22Rv1 (cell line): Measurements from ENCODE around the gene NPPC.

Experiments
- H3K27ac ChIP-seq: fragments of 450-650 bp; 2 replicates; pipeline ENCODE4 v1.5.1; 2017
- CTCF ChIP-seq: fragments of 450-650 bp; IDR thresholded peaks from 2 replicates; pipeline ENCODE4 v1.5.1; 2017; ENCODE audit warnings: mild to moderate bottlenecking
- ZFX ChIP-seq: fragments of 450-650 bp; IDR thresholded peaks from 2 replicates; pipeline ENCODE4 v1.6.1; 2017; ENCODE audit warnings: antibody characterized with exemption, borderline replicate concordance

Gene NPPC

GRCh38 chr2:231924889-231925275 is 1.3 kb downstream of the NPPC start:
- no peak overlapping the region for H3K27ac ChIP-seq
- TF ChIP-seq CTCF (no peak), ZFX (no peak)

GRCh38 chr2:231923951-231924888 is 2.0 kb downstream of the NPPC start:
- H3K27ac ChIP-seq: no peak overlapping the region
- TF ChIP-seq ZFX: no peak
- no peak for TF ChIP-seq CTCF

DNA sequence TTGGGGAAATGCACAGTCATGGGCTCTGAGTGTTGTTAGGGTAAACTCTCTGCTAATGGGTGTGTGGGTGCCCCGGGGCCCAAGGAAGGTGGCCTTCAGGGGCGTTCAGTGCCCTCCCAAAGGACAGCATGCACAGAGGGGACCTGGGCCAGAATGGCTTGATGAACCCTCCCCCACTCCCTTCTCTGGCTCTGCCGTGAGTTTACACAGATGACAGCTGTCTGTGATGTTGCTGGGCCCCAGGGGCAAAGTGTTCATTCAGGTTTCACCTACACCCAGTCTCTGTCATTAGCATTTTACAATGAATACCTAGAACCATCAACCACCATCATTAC is 3.2 kb downstream of the NPPC start:
- no peak overlapping the region for H3K27ac ChIP-seq
- TF ChIP-seq ZFX (no peak), CTCF (no peak)

DNA sequence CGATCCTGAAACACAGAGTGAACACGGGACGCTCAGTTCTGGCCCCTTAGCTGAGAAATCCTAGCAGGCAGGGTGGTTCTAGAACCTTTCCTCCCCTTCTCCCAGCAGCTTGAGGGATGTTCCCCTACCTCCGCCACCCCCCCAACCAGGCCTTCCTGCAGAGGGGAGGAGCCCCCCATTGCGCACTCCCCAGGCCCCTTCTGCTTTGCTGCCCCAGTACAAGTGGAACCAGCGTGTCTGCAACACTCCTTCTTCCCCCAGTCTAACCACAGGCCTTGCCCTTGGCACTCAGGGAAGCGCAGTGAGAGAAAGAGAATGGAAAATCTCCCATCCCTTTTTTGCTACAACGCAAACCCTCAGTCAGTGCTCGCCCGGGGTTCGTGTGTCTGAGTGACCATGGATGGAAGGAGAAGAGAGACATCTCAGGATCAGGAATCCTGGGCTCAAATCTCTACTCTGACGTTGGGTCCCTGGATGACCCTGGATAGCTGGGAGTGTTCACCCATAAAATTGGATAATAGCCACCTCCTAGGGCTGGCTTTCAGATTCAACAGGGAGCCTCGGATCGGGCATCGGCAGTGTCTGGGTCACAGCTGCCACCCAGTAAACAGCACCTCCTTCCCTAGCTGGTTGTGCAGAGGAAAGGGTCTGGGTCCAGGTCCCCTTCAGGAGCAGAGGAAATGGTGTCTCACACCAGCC is 3.7 kb downstream of the NPPC start:
- no peak overlapping the region for H3K27ac ChIP-seq
- TF ChIP-seq ZFX (no peak), CTCF (no peak)

DNA sequence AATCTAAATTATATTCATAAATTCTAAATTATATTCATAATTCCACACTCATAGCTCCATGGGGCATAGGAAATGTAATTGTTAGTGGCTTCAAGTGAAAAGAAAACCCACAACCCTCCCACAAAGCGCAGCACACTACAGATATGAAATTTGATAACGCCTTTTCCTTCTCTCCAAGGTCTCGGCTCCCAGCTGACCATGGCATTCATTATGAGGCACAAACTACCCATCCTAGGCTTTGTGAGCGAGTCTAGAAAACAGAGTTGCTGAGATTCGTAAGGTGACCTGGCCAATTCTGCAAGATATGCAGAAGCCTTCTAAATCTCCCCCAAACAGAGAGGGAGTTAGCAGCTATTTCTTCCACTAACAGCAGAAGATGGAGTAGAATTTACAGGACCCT is 5.4 kb downstream of the NPPC start:
- no peak for TF ChIP-seq ZFX
- TF ChIP-seq CTCF: no peak
- no peak overlapping the region for H3K27ac ChIP-seq

- no peak overlapping the region for H3K27ac ChIP-seq
- no peak for TF ChIP-seq ZFX
- no peak for TF ChIP-seq CTCF
These were observed 5.8 kb downstream of the NPPC start for GRCh38 chr2:231920366-231920765.

DNA sequence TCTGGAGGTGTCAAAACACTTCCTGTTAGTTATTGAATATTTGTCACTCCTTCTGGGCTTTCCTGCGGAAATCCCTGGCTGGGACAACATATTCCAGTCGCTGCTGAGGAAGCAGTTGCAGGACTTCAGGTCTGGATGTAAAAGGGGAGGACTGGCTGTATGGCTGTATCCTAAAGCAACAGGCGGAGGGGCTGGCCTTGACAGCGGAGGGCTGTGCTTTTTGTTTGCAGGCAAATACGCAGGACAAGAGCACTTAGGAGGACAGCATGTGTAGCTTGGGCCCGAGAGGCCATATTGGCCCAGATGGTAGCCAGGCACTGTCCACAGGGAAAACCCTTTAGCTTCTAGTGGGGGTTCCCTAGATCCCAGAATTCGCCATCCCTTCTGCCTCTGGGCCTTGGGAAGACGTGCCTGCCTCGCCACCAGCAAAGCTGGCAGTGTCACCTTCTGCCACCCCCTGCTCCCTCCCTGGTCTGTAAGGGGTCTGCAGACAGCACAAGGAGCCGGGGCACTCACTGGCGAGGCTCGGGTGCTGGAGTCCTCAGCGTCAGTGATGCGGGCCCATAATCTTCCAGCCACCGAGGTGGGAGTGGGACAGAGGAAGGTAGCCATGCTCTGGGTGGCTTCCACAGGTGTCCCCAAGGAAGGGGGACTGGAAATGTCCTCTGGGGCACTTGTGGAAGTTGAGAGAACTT is 6.7 kb downstream of the NPPC start:
- TF ChIP-seq ZFX (no peak), CTCF (no peak)
- no peak overlapping the region for H3K27ac ChIP-seq
